HG03460 (cell line): ENCODE measurements around the gene SEC62.
"Not testable (repeated sequence)": the region's sequence is repeated elsewhere in the genome, so short reads cannot be mapped to it uniquely, and the experiment has no call there.

Experiments
- ATAC-seq: cut with Tn5 transposase; IDR thresholded peaks from one replicate; pipeline ENCODE4 v1.9.1; 2021; ENCODE audit not compliant: unreplicated experiment

The SEC62 gene

DNA sequence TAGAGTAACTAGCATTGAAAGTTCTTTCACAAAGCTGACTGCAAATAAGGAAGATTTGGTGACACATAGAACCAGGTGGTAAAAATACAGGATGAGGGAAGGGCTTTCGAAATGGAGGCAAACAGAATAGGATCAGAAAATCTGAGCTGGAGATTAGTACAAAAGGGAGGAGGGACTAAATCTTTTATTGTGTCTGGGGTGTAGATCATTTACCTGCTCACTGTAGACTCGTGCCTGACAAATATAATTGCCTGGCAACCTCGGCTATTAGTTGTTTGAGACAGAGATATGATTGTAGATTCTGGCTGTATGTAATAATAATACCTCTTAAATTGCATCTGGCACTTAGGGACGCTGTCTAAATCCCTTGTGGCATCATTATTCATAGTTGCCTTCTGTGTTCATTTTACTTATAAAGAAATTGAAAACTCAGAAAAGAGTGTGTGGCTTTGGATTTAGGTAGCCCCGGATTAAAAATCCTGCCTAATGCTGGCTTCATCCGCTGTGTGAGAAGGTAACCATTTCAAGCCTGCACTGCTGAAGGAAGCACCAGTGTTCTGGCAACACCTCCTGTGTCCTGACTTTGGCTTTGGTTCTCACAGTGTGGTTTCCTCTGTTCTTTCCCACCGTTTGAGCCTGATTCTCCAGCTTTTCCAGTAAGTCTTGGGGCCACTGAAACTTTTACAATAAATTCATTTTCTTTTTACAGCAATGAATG lies 46.2 kb downstream of the SEC62 start:
- ATAC-seq = no peak

DNA sequence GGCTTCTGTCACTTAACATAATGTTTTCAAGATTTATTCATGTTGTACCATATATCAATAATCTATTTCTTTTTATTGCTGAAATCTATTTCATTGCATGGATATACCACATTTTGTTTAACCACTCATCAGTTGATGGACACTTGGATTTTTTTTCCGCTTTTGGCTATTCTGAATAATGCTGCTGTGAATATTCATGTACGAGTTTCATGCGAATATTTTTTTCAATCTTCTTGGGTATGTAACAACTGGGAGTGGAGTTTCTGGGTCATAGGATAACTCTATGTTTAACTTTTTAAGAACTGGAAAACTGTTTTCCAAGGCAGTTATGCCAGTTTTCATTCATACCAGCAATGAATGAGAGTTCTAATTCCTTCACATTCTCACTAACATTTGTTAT lies 49.5 kb downstream of the SEC62 start:
- ATAC-seq = no peak

DNA sequence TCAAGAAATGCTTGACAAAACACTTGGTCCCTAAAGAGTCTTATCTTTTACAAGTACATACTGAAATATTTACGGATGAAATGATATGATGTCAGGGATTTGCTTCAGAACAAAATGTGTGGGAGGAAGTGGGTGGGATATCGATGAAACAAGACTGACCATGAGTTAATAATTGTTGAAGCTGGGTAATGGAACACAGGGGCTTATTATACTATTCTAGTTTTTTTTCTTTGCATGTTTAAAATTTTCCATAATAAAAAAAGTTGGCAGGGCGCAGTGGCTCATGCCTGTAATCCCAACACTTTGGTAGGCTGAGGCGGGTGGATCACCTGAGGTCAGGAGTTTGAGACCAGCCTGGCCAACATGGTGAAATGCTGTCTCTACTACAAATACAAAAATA lies 52.7 kb downstream of the SEC62 start:
- not testable (repeated sequence) for ATAC-seq

DNA sequence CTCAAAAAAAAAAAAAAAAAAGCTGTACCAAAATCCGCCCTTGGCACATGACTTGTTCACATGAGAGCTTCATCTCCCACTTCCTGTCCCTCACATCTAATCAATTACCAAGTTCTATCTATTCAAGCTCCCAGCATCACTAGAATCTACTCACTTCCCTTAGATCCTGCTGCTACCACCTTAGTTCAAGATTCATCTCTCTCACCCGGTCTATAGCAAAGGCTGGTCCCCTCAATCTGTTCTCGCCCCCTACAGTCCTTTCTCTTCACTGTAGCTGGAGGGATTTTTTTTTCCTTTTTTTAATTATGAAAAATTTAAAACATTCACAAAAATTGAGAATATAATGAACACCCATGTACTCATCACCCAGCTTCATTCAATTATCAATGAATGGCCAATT lies 54.5 kb downstream of the SEC62 start:
- no peak for ATAC-seq

DNA sequence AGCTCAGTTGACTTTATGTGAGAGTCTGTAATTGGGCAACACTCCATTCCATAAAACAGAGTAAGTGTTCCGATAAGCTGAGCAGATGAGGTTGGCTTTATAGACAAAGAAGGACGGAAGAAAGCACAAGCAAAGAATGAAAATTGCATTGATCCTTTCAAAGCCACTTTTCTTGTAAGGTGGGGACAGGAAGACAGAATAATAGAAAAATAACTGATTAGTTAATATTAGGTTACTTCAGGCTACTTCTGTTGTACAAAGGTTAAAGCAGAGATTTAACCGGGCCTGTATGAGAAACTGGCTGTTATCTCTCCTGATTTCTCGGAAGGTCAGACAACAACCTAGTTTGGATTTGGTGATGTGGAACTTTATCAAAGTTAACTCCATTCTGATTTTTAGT lies 55.7 kb downstream of the SEC62 start:
- no peak for ATAC-seq

DNA sequence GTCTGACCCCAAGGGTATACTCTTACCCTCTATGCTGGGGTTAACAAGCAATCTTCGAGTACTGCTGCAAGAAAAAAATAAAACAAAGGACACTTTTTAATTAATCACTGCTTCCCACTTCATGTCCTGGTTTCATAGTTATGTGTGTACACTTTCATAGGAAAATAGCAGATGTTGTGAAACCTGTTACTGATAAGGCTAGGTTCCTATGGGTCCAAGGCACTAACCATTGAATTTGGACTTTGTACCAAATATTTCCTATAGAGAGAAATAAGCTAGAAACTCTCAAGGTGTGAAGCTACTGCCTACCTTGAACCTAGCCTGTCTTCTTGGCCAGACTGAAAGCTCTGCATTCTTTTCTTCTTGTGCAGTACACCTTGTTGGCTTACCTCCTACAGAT lies 56.6 kb downstream of the SEC62 start:
- no peak for ATAC-seq

DNA sequence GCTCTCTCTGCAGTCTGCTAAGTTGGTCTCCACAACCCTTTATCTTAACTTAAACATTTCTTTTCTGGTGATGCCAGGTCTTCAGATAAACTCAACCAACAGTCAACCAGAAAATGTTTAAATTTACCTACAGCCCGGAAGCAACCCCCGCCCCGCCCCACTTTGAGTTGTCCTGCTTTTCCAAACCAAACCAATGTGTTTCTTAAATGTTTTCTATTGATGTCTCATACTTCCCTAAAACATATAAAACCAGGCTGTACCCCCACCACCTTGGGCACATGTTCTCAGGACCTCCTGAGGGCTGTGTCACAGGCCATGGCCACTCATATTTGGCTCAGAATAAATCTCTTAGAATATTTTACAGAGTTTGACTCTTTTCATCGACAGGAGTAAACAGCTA lies 58.0 kb downstream of the SEC62 start:
- no peak for ATAC-seq

DNA sequence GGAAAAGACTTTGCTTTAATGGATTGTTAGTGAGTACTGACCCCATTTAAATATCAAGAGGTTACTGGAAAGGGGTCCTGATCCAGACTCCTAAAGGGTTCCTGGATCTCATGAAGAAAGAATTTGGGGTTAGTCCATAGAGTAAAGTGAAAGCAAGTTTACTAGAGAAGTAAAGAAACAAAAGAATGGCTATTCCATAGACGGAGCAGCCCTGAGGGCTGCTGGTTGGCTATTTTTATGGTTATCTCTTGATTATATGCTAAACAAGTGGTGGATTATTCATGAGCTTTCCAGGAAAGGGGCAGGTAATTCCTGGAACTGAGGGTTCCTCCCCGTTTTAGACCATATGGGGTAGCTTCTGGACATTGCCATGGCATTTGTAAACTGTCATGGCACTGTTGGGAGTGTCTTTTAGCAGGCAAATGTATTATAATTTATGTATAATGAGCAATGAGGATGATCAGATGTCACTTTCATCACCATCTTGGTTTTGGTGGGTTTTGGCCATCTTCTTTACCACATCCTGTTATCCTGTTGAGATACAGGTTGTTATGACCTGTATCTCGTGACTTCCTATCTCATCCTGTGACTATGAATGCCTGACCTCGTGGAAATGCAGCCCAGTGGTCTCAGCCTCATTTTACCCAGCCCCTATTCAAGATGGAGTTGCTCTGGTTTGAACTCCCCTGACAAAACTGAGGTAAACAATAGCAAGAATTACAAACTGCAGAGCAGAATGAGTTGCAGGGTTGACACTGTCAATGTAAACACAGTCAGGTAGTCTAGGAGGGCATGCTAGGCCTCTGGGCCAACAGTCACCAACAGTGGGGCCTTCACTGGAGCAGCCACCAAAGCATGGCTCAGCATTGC lies 60.9 kb downstream of the SEC62 start:
- ATAC-seq = no peak

DNA sequence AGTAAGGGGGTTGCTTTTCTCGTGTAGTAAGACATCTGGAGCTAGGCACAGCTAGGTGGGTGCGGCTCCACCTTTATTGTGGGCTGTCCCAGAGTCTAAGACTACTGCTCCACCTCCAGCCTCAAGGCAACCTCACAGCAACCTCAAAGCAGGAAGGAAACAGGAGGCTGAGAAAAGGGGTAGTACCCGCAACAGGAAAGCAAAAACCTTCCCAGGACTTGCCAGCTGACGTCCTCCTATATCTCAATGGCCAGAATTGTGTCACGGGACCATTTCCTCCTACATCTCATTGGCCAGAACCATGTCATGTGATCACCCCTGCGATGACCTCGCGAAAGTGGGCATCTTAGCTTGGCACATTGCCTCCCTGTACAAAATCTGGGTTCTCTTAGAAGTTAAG lies 66.9 kb downstream of the SEC62 start:
- ATAC-seq = no peak

DNA sequence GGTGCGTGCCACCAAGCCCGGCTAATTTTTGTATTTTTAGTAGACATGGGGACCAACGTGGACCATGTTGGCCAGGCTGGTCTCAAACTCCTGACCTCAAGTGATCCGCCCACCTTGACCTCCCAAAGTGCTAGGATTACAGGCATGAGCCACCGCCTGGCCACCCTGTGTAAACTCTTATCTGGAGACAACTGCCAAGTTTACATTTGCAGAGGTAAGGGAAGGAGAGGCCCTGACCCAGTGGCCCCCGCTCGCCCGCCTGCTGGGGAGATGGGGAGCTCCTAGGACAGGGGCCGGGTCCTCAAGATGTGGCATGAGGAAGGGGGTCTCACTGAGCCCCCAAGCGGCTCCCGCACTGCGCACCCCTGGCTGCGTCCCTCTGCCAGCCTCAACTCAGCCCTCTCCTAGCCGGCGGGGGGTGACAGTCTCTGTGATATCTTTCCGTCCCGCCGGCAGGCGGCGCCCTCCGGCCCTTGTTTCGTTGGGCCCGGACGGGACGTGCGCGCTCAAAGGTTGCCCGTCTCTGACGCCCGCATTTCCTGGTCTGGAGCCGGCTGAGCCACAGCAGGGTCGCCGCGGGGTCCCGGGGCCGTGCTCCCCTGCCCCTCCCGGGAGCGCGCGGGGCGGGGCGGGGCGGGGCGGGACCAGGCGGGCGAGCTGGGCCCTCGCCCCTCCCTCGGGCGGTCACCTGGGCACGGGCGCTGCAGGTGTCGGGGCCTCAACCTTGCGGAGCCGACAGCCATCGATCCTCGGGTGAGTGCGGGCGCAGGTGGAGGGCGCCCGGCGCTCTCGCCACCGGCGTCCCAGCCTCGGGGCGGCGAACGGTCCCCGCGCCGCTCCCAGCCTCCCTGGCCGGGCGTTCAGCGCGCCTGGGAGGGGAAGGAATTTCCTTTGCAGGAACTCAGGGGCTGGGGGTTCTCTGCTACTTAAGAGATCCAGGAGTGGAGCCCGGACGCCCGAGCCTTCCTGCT lies 71.1 kb downstream of the SEC62 start, which contains the start of gene GPR160:
GPR160 (plus strand) TSS at position 533 of the 971 bp plus-strand sequence. CDS start 45,978 bp downstream, outside the sequence.
- peak; percentile 82 for ATAC-seq

DNA sequence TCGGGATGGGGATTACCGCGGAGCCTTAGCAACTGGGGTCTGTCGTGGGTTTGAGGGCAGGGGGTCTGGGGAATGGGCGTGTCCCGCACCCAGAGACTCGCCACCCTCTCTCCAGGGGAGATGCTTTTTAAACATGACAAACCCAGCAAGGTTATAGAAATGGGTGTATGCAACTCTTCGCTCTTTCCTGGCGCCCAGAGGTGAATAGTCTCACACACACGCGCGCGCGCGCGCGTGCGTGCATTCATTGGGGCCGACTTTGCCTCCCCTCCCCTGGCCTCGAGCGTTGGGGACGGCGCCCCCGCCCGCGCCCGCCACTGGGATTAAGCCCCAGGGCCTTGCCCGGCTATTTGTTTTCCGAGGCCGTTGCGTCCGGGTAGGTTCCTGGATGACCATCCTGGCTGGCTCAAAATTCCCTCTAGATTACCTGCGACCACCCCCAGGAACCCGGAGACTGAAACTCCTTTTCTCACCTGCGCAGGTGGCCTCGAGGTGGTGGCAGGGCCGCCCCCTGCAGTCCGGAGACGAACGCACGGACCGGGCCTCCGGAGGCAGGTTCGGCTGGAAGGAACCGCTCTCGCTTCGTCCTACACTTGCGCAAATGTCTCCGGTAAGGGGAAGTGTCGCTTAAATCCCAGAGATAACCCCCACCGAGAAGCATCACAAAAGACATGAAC lies 72.0 kb downstream of the SEC62 start:
- peak; percentile 6 for ATAC-seq

DNA sequence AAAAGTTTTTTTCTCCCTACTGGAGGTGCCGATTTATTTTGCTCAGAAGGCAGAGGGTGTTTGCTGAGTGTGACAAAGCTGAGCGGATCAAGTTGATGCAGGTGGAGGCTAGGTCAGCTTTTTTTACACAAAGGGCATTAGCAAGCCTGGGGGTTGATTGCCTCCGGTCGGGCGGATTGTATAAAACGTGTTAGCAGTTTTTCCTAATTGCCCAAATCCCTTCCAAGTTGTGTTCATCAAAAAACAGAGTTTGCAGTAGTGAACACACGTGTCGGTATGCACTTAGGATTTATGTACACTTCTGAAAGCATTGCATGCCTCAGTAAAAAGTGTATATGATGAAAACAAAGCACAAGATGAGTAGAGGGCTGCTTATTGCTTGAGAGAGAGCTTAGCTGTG lies 73.8 kb downstream of the SEC62 start:
- no peak for ATAC-seq

DNA sequence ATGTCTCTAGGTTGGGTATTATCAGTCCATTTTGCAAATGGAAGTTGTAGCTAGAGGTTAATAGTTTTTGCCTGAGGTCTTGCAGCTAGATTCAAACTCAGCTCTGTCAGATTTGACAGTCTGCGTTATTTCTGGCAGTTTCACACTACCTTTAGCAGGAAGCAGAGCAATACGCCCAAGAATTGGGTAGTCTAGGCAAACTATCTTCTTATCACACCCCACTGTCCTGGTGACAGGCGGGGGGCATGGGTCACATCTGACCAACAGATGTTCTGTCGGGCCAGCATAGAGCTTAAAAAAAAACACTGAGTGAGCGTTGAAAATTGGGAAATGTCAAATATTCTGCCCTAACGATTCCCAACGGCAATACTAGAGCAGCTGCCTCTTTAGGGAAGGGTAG lies 76.9 kb downstream of the SEC62 start:
- no peak for ATAC-seq

DNA sequence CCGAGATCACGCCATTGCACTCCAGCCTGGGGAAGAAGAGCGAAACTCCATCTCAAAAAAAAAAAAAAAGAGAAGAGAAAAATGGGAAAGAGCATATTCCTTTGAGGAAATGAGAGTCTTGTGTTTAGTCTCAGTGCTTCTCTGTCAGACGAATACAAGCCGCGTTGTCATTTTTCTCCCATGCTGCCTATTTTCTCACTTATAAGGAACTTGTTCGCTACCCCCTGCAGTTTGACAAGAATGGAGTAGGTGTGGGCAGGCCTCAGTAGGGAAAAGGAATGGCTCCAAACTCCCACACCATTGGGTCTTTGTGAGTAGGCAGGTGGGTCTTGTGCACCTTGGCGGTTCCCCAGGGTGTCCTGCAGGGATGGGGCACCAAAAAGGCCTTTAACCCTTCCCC lies 77.7 kb downstream of the SEC62 start:
- ATAC-seq = no peak

DNA sequence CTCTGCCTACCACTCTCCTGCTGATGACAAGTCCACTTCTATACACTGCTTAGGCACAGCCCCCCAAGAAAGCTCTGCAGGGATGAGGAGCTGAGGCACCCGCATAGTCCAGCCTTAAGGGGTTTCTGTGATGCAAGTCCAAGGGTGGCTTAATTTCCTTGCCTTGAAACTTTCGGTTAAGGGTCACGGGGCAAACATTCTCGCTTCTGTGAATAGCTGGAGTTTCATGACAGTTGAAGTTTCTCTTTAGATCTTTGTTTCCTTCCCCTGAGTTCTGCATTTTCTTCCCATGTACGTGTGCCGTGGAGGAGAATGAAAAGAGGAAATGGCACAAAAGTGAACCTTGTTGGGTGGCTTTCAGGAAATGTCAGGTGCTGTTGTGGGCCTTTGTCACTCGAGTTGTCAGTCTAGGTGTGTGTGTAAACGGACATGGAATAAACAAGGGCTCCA lies 78.2 kb downstream of the SEC62 start:
- ATAC-seq = peak; percentile 85

DNA sequence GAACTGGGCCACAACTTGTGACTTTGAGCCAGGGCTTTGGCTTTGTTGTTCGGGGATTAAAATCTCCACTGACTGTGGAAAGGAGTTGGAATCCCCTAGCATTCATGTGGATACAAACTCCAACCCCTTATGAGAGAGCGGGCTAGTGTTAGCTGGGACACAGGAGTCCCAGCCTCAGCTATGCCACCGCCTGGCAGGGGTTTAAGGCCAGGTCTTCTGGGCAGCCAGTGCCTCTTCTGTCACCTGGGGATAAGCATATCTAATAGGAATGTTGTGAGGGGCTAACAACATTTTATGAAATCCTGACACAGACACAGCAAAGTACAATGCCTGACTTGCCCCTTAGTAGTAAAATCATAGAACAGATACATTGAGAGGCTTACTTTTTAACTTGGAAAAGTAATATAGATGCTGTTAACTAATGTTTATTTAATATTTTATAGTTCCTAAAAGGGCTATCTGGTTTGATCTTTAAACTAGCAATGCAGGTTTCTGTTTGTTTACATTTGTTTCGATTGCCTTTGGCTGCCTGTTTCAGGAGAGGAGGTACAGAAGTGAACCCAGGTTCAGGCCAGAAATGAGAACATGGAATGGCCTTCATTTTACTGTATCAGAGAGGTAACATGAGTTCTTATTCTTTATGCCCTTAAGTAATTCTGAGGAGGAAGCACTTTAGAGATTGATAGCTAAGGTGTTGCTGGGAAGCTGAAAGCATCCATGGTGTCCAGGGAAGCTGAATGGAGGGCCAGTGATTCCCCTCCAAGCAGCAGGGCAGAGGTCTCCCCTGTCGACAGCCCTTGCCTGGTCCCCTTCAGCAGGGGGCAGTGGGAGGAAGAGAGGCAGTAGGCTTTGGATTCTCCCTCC lies 79.9 kb downstream of the SEC62 start:
- no peak for ATAC-seq

DNA sequence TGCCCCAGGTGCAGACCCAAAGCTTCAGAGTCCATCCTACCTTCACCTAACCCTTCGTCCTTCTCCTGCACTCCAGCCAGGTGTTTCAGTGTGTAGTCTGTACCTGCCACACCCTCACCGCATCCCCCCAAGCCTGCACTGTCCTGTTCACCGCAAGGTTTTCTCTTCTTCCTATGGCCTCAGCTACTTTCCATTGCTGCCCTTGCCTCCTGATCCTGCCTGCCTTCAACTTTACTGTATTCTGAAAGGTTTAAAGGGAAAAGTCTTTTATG lies 80.5 kb downstream of the SEC62 start:
- no peak for ATAC-seq
